Esophagus squamous epithelium (tissue), 4 donors: ENCODE measurements around the gene ANKH.

Experiments
- POLR2A ChIP-seq, 4 donors: fragments of 450-650 bp; IDR thresholded peaks; one replicate each; pipeline ENCODE4 v1.6.1; 2017; ENCODE audit warnings: antibody characterized with exemption in 4 of 4, mild to moderate bottlenecking in 4 of 4, moderate library complexity in 3 of 4
- TF ChIP-seq, protein P1 (sequence below), 6 experiments: fragments of 450-650 bp in 4 of 6; fragments of 200-600 bp in 2 of 6; sonication (generic) in 2 of 6; IDR thresholded peaks; one replicate each; pipeline ENCODE4 v1.5.1; 2016 to 2019; ENCODE audit warnings: antibody characterized with exemption in 6 of 6, mild to moderate bottlenecking in 4 of 6, moderate library complexity in 4 of 6

DNA sequence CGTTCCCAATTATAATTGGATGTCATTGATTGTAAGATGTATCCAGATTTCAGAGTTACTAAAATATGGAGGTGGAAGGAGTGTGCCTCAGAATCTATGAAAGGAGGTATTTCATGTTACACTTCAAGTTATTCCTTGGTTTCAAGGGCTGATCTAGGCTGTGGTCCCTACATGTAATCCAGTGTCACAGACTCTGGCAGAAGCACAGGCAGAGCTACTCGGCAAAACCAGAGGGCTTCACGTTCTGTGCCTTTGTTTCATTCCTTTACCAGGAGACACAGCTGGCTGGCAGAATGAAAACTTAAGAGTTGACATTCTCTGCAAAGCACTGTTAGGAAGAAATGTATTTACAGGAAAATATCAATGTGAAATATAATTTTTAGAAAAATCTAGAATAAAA is 99.6 kb downstream of the ANKH start:
- TF ChIP-seq POLR2A (IDR thresholded peaks at IDR 0.05): no peak
- TF ChIP-seq, protein P1, sequence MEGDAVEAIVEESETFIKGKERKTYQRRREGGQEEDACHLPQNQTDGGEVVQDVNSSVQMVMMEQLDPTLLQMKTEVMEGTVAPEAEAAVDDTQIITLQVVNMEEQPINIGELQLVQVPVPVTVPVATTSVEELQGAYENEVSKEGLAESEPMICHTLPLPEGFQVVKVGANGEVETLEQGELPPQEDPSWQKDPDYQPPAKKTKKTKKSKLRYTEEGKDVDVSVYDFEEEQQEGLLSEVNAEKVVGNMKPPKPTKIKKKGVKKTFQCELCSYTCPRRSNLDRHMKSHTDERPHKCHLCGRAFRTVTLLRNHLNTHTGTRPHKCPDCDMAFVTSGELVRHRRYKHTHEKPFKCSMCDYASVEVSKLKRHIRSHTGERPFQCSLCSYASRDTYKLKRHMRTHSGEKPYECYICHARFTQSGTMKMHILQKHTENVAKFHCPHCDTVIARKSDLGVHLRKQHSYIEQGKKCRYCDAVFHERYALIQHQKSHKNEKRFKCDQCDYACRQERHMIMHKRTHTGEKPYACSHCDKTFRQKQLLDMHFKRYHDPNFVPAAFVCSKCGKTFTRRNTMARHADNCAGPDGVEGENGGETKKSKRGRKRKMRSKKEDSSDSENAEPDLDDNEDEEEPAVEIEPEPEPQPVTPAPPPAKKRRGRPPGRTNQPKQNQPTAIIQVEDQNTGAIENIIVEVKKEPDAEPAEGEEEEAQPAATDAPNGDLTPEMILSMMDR (IDR thresholded peaks at IDR 0.05): no peak
